C1 segment of cervical spinal cord (tissue), 14 donors: ENCODE results near the gene LCTL.
"Not testable (repeated sequence)": the region's sequence is repeated elsewhere in the genome, so short reads cannot be mapped to it uniquely, and the experiment has no call there.

ENCODE experiments used
- DNase-seq, 14 donors: peaks; one replicate each; lab custom pipeline; 2025; lab: John Stamatoyannopoulos, UW

Gene LCTL

GRCh38 chr15:66592505-66593218 is 26.9 kb upstream of the LCTL start:
- DNase-seq = no peak

DNA sequence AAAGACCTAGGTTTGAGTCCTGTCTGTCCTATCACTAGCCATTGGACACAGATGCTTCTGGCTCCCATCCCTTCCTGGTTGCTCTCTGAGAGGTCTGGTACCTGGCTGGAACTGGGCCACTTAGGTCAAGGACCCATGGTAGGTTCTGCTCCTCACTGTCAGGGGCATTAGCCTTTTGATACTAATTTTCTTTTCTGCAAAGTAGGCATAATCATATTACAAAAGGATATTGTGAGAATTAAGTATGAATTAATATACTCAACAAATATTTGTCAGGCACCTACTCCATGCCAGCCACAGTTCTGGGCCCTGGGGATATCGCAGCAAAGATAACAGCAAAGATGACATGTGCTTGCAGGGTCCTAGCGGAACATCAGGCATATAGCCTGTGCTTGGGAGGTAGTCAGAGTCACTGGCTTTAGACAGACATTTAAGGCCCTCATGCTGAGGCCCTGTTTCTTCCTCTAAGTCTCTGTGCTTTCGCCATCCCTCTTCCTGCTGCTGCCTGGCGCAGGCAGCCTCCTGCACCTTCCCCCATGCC is 25.6 kb upstream of the LCTL start:
- no peak for DNase-seq

DNA sequence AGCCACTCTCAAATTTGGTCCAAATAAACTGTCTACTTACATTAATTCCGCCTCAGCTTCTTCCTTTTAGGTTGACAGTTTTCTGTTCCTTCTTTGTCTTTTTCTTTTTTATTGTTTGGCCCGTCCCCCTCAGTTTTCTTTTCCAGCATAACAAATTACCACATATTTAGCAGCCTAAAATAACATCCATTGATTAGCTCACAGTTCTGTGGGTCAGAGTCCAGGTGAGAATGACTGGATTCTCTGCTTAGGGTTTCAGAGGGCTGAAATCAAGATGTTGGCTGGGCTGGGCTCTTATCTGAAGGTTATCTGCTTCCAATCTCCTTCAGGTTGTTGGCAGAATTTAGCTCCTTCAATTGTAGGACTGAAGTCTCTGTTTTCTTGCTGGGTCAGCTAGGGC is 24.6 kb upstream of the LCTL start:
- no peak for DNase-seq

DNA sequence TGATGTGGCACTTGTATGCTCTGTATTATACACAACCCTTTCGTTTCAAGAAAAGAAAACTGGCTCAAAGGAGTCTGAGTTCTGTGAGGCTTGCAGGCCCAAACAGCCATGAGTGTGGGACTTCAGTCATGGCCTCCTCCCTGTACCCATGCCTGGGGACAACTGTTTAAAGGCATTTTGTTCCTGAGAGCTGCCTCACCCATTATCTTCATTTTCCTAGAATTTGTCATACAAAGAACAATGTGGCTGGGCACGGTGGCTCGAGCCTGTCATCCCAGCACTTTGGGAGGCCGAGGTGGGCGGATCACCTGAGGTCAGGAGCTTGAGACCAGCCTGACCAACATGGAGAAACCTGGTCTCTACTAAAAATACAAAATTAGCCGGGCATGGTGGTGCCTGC is 23.6 kb upstream of the LCTL start:
- DNase-seq = not testable (repeated sequence)

- no peak for DNase-seq
These were observed 23.2 kb upstream of the LCTL start for GRCh38 chr15:66588971-66589370.

- no peak for DNase-seq
These were observed 22.7 kb upstream of the LCTL start for GRCh38 chr15:66588537-66588936.

DNA sequence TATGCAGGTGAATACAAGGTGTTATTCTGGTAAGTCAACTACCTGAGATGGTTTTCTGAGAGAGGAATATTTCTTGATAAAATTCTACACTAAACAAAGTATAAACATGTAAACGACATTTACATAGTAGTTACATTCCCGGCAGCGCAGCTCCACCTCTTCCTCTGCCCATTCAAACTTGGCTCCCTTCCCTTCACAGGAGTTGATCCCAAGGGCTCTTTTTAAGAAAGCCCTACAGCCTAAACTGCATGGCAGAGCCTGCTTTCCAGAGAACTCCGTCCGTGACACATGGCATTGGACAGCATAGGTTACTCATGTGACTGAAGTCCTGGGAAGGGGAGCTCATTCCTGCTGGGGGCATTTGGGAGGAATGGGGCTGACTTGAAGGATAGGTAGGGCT is 22.0 kb upstream of the LCTL start:
- no peak for DNase-seq

GRCh38 chr15:66587020-66587419 is 21.2 kb upstream of the LCTL start:
- DNase-seq = no peak

DNA sequence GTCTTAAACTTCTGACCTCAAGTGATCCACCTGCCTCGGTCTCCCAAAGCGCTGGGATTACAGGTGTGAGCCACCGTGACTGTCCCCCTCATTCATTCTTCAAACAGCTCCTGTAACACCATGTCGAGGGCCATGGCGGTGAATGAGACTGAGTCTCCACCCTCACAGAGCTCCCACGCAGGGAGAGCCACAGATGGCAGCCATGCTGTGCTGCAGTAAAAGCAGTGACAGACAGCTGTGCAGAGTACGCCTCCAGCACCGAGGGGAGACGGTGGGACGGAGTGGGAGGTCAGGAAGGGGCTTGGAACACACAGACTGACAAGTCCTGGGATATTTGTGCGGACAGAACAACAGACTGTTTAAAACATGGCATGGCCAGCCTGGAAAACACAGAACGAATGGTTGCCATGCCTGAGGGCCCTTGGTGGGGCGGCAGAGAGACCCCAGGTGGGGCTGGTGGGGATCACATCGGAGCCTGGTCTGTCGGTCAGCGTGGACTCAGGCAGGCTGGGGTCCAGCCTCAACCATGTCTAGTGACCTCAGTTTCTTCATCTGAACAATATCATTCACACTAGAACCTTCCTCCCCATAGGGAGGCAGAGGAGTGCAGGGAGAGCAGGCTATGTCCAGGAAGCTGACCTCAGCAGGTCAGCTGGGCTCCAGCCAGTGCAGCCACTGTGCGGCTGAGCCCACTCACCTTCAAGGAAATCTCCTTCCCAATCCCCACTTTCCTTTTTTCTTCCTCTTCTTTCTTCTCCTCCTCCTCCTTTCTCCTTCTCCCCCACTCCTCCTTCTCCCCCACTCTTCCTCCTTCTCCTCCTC is 20.6 kb upstream of the LCTL start:
- DNase-seq = no peak

DNA sequence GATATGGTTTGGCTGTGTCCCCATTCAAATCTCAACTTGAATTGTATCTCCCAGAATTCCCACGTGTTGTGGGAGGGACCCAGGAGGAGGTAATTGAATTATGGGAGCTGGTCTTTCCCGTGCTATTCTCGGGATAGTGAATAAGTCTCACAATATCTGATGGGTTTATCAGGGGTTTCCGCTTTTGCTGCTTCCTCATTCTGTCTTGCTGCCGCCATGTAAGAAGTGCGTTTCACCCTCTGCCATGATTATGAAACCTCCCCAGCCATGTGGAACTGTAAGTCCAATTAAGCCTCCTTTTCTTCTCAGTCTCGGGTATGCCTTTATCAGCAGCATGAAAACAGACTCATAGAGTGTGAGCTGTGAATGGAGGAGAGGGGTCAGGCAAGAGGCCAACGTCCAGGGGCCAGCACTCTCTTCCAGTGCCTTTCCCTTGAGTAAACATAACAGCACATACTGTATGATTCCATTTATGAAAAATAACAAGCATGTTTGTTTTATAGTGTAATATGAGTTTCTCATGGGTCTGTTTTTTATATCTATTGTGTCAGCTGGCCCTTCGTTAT is 16.3 kb upstream of the LCTL start:
- no peak for DNase-seq

GRCh38 chr15:66580643-66581042 is 14.8 kb upstream of the LCTL start:
- peak in 2 of 14 donors; percentile 2 to 59 for DNase-seq

- DNase-seq = no peak
These were observed 12.6 kb upstream of the LCTL start for GRCh38 chr15:66578286-66578875.

DNA sequence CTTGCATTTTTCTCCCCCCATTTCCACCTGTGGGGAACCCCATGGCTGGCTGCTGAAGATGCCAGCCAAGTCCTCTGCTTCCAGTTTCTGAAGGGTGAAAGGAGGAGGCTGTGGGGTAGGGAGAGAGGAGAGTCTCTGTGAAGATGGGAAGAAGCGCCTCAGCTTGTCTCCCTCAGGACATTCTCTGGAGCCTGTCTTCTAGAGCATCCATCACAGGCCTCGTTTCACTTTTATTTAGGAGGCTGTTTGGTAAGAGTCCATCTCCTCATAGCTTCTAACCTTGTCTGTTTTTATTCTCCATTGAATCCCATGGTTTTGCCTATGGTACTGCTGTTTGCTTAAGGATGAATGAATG is 8.8 kb upstream of the LCTL start:
- DNase-seq = no peak

- DNase-seq = peak in 1 of 14 donors; percentile 5
These were observed 8.2 kb upstream of the LCTL start for GRCh38 chr15:66573719-66574595.

GRCh38 chr15:66573348-66573718 is 7.5 kb upstream of the LCTL start:
- DNase-seq = no peak

GRCh38 chr15:66572146-66572545 is 6.3 kb upstream of the LCTL start:
- DNase-seq = no peak

DNA sequence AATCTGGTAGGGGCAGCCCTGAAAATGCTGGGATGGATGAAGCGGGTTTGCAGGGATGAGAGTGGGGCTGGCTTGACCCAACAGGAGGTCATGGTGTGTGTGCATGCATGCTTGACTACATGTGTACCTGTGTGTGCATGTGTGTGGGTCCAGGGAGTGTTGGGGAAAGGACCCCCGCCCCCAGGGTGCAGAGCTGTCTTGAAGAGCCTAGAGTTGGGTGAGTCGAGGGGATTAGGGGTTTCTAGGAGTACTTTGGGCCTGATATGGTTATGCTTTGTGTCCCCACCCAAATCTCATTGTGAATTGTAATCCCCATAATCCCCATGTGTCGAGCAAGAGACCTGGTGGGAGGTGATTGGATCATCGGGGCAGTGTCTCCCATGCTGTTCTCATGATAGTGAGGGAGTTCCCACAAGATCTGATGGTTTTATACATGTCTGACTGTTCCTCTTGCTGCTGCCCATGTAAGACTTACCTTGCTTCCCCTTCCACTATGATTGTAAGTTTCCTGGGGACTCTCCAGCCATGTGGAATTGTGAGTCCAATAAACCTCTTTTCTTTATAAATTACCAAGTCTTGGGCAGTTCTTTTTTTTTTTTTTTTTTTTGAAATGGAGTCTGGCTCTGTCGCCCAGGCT is 5.2 kb upstream of the LCTL start:
- no peak for DNase-seq

GRCh38 chr15:66570327-66570726 is 4.5 kb upstream of the LCTL start:
- DNase-seq = no peak

GRCh38 chr15:66569461-66570137 is 3.8 kb upstream of the LCTL start:
- no peak for DNase-seq

DNA sequence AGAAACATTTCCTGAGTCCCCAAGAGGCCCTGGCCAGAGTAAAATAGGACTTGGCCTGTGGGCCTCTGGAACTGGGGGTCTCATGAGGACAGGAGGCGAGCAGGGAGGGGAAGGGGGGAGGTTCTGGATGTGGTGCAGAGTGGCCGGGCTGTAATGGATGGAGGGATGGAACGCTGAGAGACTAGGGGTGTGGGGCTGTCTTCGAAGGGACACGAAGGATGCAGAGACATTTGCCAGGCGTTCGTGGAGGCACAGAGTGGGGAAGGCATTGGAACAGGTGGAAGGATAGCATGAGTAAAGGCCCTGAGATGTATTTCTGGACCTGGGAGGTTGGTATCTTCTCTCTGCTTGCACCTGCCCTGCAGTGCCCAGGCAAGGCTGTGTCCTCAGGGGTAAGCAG is 2.1 kb upstream of the LCTL start:
- DNase-seq = no peak
